Left renal cortex interstitium (tissue), 4 donors: Measurements from ENCODE around the gene TOR2A. TPM values are rescaled to one million over a fixed set of nuclear protein-coding genes. Genes with fewer than 3 reads are reported as not detected.

Experiments
- DNase-seq, 4 donors: peaks; one replicate each; pipeline ENCODE4 v3.0.0-alpha.2; 2013; ENCODE audit warnings: low read depth in 4 of 4, low spot score in 2 of 4, missing footprints in 1 of 4
- polyA plus RNA-seq, 4 donors: library from polyadenylated mRNA; unstranded; fragments of 120-200 nt; gene quantifications; one replicate each; pipeline ENCODE4 v1.2.1, GENCODE V29; 2013; ENCODE audit not compliant: insufficient read length in 4 of 4

TOR2A gene
- polyA plus RNA-seq, 4 donors, result 13.7 to 21.6 (median 16.8) TPM

DNA sequence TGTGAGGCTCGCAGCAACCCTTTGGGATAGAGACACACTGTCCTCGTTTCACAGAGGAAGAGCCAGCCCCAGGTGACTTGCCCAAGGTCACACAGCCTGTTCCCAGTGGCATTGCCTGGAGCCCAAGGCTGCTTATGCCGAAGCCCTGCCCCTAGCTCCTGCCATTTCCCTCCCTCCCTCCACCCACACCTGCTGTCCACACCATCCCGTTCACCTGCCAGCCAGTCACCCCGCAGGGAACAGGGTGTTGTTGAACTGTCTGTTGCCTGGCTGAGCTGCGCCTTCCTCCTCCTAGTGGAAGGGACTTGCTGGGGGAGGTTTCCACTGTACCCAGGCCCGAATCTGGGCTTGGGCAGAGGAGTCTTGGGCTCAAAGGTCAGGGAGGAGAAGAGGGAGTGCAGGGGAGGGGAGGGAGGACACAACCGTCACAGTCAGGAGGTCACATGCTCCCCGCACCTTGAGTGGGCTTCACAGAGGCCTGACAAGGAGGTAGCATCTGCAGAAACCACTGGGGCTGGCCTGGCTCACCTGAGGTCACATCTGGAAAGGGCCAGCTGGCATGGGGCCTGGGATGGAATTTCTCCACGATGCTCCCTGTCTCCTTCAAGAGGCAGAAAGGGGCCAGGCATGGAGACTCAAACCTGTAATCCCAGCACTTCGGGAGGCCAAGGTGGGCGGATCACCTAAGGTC, 12.9 kb downstream of the TOR2A start:
- DNase-seq, result no peak

DNA sequence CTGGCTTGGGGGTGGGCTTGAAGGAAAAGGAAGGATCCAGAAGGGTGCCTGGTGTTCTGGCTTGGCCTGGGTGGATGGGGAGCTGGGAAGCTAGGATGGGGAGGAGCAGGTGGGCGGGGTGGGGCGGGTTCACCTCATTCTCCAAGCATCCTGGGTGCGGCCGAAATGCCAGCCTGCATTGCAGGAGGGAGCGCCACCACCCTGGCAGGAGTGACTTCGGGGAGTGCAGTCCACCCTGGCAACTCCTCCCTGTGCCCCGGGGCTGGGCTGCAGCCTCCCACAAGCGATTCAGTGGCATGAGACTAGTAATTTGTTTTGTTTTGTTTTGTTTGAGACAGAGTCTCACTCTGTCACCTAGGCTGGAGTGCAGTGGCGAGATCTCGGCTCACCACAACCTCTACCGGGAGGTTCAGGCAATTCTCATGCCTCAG, 13.7 kb downstream of the TOR2A start:
- DNase-seq, result no peak

DNA sequence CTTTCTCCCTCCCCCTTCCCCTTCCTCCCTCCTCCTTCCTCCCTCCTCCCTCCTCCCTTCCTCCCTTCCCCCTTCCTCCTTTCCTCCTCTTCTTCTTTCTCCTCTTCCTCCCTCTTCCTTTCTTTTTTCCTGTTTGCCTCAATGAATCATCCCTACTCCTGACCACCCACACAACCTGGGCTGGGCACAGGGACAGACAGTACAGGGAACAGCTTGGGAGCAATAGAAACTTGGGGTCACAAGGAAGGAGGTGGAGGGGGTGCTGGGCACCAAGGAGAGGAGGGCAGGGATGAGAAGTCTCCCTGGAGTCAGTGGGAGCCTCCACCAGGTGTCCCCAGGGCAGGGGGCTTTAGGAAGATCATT, 14.2 kb downstream of the TOR2A start:
- no peak for DNase-seq

DNA sequence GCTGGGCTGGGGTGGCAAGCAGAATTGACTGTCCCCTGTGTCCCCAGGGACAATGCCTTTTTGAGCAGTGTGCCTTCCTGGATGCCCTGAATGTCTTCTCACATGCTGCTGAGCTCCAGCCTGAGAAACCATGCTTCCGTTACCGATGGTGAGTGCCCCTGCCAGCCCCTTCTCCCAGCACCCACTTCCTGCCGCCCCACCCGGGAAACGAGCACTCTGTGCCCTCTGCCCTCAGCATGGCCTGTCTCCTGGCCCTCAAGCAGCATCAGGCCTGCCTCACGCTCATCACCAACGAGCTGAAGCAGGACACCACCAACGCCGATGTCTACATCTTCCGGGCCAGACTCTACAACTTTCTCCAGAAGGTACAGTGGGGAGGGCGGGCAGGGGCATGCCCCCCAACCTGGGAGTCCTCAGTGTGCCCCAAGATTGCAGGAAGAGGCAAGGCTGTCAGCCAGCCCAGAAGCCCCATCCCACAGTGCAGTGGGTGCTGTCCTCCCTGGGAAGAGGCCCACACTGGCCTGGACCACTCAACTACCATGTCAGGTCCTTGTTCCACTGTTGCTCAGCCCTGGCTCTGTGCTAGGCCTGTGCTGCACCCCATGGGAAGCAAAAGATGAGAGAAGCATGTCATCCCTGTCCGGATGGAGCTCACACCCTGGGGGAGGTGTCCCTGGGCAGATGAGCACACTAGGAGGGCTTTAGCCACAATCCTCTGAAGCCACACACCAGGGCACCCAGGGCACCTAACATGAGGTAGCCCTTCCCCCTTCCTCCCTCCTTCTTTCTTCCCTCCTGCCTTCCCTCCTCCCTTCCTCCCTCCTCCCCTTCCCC, 14.8 kb downstream of the TOR2A start:
- no peak for DNase-seq

DNA sequence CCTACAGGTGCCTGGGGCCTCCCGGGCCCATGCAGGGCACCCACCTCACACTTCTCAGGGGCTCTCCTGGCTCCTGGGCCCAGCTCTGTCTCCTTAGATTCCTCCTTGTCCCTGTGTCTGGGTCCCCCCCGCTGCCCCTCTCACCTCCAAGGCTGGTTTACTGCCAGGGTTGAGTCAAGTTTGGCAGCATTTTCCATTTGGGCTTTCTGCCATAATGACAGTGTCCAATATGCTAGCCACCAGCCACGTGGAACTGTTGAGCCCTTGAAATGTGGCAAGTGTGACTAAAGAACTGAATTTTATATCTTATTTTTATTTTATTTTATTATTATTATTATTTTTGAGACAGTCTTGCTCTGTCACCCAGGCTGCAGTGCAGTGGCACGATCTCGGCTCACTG, 17.3 kb downstream of the TOR2A start:
- no peak for DNase-seq

DNA sequence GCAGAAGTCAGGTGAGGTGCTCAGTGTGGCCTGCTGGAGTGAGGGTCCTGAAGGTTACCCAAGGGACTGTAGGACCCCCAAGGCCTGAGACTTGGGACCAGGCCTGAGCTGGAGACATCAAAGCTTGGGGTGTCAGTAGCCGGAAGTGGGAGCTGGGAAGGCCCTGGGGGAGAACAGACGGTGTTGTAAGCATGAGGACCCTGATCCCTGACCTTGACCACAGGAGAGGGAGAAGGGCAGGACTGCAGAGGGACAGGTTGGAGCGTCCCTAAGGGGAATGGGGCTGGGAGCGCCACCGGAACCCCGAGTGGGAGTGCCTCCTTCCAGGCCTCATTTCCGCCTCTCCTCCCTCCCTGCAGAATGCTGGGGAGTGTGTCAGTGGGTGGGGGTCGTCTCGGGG, 18.7 kb downstream of the TOR2A start:
- no peak for DNase-seq

DNA sequence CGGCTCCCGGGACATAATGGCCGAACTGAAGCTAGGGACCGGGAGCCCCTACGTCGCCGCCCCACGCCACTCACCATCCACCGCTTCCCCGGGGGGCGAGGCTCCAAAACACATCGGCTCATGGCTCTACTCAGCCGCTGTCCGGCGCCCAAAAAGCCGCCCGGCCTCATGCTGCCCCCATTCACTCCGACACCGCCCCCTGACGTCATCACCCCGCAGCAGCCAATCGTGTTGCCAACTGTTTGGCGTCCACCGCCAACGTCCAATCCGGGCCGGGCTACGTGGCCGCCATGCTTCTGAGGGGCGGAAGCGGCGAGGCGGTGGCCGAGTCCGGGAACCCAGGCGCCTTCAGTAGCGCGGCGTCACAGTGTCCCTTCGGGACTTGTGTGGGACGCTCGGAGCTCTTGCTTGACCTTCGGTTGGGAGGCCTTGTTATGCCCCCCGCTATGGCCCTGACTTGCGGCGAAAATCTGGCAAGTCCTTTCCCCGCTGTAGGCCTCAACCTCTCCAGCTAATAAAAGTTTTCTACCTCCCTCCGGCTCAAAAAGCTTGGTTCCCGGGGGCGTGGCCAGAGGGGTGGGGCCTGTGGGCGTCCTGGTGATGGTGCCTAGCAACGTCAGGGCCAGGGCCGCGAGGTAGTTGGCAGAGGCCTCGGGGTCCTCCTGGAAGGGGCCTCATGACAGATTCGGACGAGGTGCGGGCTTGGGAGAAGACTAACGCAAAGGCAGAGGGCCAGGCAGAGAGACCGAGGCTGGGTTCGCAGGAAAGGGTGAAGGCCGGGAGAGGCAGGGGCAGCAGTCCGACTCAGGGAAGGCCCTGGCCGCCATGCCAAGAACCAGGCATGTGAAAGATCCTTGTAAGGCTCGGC, 19.4 kb downstream of the TOR2A start, which contains the start of the genes PTRH1 and TTC16:
PTRH1 (minus strand) TSS at position 194 of the 868 bp plus-strand sequence; CDS start at position 170, 24 bp downstream.
TTC16 (plus strand) TSS at position 610 of the 868 bp plus-strand sequence; CDS start at position 677, 67 bp downstream.
- DNase-seq, result peak; percentile 87 to 95 (median 92)

DNA sequence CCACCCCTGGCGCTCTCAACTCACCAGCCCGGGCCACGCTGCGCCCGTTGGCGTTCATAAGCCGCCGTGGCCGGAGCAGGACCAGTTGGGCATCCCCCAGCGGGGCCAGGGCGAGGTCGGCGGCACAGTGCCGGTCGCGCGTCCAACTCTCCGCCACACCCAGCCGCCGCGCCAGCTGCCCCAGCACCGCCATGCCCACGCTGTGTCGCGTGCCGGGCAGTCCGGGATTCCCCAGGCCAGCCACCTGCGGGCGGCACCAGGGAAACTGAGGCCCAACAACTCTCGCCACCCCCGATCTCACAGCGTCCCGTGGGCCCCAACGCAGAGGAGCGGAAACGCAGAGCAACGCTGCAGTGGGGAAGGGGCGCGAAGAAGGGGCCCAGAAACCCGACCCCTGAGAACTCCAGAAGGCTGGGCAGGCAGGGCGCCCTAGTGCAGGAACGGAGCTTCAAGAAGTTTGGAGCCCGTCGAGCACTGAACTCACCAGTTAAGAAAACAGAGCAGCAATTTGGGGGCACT, 20.1 kb downstream of the TOR2A start:
- peak in 1 of 4 donors; percentile 39 for DNase-seq

DNA sequence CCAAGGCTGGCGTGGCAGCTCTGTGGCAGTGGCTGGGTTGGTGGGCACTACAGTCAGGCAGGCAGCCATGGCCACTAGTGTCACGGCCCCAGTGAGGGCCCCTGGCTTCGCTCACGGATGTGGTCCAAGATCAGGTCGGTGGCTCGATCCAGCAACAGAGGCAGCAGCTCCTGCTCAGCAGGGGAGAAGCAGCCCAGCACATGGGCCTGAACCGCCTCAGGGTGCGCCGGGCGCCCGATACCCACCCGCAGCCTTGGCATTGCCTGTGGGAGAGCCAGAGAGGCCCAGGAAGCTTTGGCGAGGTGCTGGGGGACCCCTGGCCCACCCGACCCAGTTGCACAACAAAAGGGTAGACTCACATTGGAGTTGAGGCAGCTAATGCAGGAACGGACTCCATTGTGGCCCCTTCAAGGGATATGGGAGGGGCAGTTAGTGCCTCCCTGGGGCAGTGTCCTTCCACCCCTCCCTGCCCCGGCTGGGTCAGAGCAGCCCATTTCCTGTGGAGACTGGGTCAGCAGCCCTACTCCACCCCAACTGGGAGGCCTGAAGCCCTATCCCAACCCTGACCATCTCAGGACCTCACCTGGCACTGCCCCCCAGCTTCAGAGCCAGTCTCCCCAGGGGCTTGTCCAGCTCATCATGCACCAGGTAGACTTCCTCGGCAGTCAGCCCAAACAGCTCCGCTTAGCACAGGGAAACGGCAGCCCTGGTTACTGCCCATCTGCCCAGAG, 20.9 kb downstream of the TOR2A start:
- no peak for DNase-seq

DNA sequence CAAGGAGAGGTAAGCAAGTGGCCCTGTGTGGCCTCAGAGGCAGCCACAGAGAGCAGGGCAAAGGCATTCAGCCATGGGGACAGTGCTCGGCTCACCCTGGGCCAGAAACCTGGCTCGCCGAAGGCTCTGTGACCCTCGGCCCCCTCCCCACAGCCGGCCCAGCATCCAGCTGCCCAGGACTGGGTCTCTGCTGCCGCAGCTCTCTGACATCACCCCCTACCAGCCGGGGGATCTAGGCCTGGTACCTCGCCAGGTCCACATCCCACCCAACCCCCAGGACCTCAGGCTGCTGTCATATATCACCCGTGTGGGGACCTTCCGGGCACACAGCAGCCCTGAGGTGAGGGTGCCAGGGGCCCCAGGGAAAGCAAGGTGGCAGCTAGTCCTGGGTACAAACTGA, 22.2 kb downstream of the TOR2A start:
- no peak for DNase-seq

DNA sequence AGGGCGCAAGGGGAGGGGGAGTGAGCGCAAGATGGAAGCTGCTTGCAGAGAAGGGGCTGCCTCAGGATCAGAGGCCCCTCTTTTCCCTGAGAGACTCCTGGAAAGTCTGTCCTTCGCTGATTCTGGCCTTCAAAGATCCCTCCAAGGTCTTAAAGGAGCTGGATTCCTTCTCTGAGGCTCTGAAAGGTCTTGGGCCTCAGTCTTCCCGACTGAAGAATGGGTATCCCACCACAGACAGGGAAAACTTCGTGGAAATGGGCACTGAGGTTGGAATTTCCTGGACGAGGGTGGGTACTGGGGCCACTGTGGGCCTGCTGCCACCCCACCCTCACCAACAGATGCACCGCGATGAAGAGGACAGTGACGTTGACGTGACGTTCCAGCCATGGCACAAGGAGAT, 22.7 kb downstream of the TOR2A start:
- DNase-seq, result no peak

DNA sequence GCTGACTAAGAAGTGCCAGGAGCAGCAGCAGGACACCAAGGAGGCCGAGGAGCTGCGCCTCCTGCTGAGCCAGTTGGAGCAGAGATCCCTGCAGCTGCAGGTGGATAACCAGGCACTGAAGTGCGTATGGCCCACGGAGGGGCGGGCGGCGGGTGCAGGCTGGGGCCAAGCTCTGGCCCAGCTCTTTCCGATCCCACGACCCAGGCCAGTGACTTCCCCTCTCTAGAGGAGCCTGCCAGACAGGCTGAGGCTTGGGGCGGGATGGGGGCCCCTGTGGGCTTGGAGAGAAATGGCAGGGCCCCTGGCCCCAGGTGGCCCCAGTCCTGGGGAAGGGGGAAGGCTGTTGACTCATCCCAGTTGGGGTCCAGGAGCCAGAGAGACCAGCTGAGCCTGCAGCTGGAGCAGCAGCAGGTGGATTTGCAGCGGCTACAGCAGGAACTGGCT, 23.2 kb downstream of the TOR2A start:
- DNase-seq, result no peak

DNA sequence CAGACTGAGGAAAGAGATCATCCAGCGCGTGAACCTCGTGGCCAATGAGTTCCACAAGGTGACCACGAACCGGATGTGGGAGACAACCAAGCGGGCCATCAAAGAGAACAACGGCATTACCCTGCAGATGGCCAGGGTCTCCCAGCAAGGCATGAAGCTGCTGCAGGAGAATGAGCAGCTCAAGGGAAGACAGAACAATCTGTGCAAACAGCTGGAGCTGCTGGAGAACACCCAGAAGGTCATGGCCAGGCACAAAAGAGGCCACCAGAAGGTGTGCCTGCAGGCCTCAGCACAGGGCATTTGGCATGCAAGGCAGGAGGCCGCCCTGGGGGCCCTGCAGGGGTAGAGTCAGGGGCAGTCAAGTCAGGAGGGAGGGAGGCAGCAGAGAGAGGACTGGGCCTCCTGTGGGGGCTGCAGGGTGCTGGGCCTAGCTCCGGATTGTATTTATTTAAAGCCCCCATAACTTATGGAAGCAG, 23.8 kb downstream of the TOR2A start:
- DNase-seq, result no peak

DNA sequence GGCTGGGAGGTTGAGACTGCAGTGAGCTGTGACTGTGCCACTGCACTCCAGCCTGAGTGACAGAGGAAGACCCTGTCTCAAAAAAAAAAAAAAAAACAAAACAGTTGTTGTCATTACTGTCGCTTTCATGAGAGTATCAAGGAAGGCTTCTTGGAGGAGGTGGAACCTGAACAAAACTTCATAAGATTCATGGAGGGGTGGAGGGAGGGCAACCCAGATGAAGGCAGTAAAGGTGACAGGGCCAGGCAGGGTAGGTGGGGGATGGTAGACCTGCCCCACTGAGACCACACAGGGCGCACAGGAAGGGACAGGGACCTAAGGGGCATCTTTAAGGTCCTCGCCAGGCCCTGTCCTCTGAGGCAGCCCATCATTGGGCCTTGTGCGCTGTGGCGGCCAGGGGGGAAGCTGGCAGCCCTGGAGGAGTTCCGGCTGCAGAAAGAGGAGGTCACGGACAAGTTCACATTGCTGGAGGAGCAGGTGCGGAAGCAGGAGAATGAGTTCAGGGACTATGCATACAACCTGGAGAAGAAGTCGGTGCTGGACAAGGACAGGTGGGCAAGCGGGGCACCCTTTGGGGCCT, 24.8 kb downstream of the TOR2A start:
- no peak for DNase-seq

DNA sequence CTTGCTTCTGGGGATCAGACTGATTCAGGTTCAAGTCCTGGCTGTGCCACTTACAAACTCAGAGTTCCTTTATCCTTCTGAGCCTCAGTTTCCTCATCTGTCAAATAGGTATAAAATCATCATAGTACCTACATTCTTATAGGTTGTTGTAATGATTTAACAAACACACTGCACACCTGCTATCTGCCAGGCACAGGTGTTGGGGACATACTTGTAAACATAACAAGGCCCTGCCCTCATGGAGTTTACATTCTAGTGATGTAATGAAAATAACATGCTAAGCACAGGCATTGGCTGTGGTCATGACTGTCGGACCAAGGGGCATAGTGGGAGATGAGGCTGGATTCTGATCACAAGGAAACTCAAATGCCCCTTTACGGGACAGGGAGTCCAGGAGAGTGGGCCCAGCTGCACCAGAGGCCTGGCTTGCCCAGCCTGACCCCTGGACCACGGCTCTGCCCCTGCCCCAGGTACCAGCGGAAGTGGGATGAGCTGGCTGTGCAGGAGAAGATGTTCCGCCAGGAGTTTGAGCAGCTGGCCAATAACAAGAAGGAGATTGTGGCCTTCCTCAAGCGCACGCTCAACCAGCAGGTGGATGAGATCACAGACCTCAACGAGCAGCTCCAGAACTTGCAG, 26.0 kb downstream of the TOR2A start:
- DNase-seq, result no peak

DNA sequence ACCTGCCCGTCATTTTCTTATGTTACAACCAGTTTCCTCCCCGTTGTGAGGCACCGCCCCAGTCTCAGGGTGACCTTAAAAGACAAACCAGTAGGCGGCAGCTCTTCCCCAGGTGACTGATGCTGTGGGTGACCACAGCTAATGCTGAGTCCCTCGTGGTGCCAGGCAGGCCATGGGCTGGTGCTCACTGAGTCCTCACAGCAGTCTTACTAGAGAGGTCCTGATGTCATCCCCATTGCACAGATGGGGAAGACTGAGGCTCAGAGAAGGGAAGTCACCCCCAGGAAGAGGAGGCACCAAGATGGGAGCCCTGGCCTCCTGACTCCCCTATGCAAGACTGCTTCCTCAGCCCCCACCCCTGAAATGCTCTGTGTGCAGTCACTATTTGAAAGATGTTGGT, 27.3 kb downstream of the TOR2A start:
- no peak for DNase-seq

DNA sequence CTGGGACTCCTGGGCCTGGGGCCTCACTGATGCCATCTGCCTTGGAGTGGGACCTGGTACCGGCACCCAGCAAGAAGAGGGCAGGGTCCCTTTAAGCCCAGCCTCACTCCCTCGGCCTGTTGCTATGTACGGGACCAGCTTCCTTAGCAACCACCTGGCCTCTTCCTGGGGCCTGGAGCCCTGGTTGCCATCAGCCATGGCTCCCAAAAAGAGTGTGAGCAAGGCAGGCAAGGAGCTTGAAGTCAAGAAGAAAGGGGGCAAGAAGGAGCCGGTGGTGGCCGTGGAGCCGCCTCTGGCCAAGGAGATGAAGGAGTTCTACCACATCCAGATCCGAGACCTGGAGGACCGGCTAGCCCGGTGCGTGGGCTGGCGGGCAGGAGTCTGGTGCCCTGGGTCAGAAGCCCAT, 28.3 kb downstream of the TOR2A start, which contains the start of gene CFAP157:
CFAP157 (plus strand) TSS at position 153 of the 406 bp plus-strand sequence; CDS start at position 197, 44 bp downstream.
- DNase-seq, result no peak

DNA sequence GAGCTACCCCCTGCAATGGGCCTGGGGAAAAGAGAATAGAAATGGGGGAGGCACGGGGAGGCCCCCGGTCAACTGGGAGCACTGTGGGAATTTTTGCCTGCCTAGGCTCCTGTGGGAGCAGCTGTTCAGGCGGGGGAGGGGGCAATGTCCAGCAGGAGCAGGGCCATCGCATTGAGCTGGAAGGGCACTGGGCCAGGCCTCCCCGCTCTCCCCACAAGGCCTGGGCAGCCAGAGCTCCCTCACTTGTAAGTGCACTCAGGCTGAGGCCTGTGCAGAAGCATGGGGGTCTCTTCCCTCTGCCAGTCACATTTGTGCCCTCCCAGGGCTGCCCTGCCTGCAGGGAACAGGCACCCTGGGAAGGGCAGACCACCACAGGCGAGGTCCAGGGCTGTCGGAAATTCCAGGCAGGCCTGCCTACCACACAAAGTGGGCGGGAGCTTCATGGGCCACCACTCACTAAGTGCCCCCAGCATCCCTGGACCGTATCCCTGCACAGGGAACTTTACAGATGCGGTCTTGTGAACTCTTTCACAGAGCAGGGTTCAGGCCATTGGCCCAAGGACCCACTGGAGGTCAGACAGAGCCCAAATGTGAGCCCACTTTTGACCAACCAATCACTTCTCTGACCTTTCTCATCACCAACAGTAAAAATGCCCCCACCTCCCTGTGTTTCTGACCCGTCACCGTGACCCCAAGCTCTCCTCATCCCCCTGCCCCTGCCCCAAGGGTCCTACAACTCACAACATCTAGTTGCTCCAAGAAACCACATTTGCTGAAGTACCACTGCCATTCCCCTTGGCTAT, 29.3 kb downstream of the TOR2A start:
- DNase-seq, result no peak
